Ovary (tissue), 1 donor: ENCODE results near the gene THUMPD3.

ENCODE experiments used
- EP300 ChIP-seq: sonication (generic); formaldehyde crosslinking; IDR thresholded peaks from one replicate; pipeline ENCODE4 v1.6.1; 2017; ENCODE audit warnings: antibody characterized with exemption
- POLR2A ChIP-seq: fragments of 450-650 bp; IDR thresholded peaks from one replicate; pipeline ENCODE4 v1.6.1; 2017; ENCODE audit warnings: antibody characterized with exemption, mild to moderate bottlenecking, moderate library complexity

- TF ChIP-seq EP300 (no peak), POLR2A (no peak)
Observed at GRCh38 chr3:9384141-9384828, 21.4 kb downstream of the THUMPD3 start.
